ENCODE data around the gene STAMBP.

DNA sequence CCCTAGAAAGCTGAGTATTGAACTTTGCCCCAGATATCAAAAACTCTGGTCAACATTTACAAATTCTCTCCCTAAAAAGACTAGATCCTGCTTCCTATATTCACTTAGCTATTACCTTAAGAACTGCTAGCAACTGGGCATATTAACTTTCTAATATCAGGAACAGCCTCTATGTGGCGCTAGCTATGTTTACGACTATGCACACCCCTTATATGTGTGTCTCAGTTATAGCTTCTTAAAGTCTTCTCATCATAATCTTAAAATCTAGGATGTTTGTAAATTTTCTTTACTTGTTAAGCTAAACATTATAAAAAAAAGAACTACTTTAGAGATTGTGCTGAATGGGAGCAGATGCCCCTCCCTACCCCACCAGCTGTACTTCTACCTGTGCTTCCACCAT, 1.7 kb upstream of the STAMBP start:
- TF ChIP-seq, protein P1, sequence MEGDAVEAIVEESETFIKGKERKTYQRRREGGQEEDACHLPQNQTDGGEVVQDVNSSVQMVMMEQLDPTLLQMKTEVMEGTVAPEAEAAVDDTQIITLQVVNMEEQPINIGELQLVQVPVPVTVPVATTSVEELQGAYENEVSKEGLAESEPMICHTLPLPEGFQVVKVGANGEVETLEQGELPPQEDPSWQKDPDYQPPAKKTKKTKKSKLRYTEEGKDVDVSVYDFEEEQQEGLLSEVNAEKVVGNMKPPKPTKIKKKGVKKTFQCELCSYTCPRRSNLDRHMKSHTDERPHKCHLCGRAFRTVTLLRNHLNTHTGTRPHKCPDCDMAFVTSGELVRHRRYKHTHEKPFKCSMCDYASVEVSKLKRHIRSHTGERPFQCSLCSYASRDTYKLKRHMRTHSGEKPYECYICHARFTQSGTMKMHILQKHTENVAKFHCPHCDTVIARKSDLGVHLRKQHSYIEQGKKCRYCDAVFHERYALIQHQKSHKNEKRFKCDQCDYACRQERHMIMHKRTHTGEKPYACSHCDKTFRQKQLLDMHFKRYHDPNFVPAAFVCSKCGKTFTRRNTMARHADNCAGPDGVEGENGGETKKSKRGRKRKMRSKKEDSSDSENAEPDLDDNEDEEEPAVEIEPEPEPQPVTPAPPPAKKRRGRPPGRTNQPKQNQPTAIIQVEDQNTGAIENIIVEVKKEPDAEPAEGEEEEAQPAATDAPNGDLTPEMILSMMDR (IDR thresholded peaks at IDR 0.05; ENCODE audit: low read depth, low read length, poor library complexity, severe bottlenecking), result peak; percentile 61
- no peak for TF ChIP-seq EZH2phosphoT487 (IDR thresholded peaks at IDR 0.05; ENCODE audit: borderline replicate concordance, low read length)

All from DOHH2 (cell line).